CD4-positive, alpha-beta T cell treated with Interleukin-15 for 1 hour (primary cell): ENCODE measurements around the gene PDPK1.

Source experiments
- DNase-seq: peaks from one replicate; pipeline ENCODE4 v3.0.0-alpha.2; 2020

The PDPK1 gene

GRCh38 chr16:2537451-2538379 is at the start of gene PDPK1:
TSS of gene PDPK1 (plus strand) at chr16:2538021. CDS start at chr16:2538113, 92 bp downstream.
- peak; percentile 96 for DNase-seq

GRCh38 chr16:2489581-2489980 is 48.2 kb upstream of the PDPK1 start:
- DNase-seq, result no peak

GRCh38 chr16:2490190-2491105 is 47.4 kb upstream of the PDPK1 start:
- DNase-seq, result no peak

GRCh38 chr16:2492292-2492691 is 45.5 kb upstream of the PDPK1 start:
- no peak for DNase-seq

GRCh38 chr16:2493605-2494004 is 44.2 kb upstream of the PDPK1 start:
- no peak for DNase-seq

- no peak for DNase-seq
Observed at GRCh38 chr16:2494616-2495015, 43.2 kb upstream of the PDPK1 start.

GRCh38 chr16:2495041-2495440 is 42.8 kb upstream of the PDPK1 start:
- DNase-seq, result no peak

GRCh38 chr16:2496223-2497115 is 41.4 kb upstream of the PDPK1 start:
- no peak for DNase-seq

- DNase-seq, result no peak
Observed at GRCh38 chr16:2497116-2497630, 40.6 kb upstream of the PDPK1 start.

GRCh38 chr16:2497695-2498484 is 39.9 kb upstream of the PDPK1 start:
- DNase-seq, result no peak

GRCh38 chr16:2498531-2499253 is 39.1 kb upstream of the PDPK1 start:
- DNase-seq, result no peak

GRCh38 chr16:2499454-2499853 is 38.4 kb upstream of the PDPK1 start:
- no peak for DNase-seq

GRCh38 chr16:2499890-2500429 is 37.9 kb upstream of the PDPK1 start:
- no peak for DNase-seq

- no peak for DNase-seq
Observed at GRCh38 chr16:2500430-2500917, 37.3 kb upstream of the PDPK1 start.

- peak; percentile 76 for DNase-seq
Observed at GRCh38 chr16:2500918-2501750, 36.7 kb upstream of the PDPK1 start.

GRCh38 chr16:2501946-2502895 is 35.6 kb upstream of the PDPK1 start:
- DNase-seq, result no peak

- no peak for DNase-seq
Observed at GRCh38 chr16:2505695-2506094, 32.1 kb upstream of the PDPK1 start.

GRCh38 chr16:2507052-2507659 is 30.7 kb upstream of the PDPK1 start:
- peak; percentile 70 for DNase-seq
